ENCODE data around the gene ALDH4A1. TPM values are rescaled to one million over a fixed set of nuclear protein-coding genes. Genes with fewer than 3 reads are reported as not detected.

Gene ALDH4A1
- total RNA-seq, 1 experiment from 2014 or later = 26.1 TPM

GRCh38 chr1:18938707-18939070, 36.3 kb upstream of the ALDH4A1 start:
- no peaks in the 10 kb centered on the region for H3K79me2 ChIP-seq (ENCODE audit: insufficient read depth, low read length)
- no peak overlapping the region for H3K9ac ChIP-seq (ENCODE audit: extremely low read depth, insufficient read length, low read length)
- no peaks in the 10 kb centered on the region for H4K20me1 ChIP-seq (ENCODE audit: control insufficient read depth, insufficient read depth, insufficient read length)
- H3K4me3 Mint-ChIP-seq = no peak overlapping the region
- no peak overlapping the region for H2BK120ac ChIP-seq (ENCODE audit: low read depth, low read length, poor library complexity, severe bottlenecking)
- no peak overlapping the region for H2BK12ac ChIP-seq (ENCODE audit: insufficient read length, low read depth, low read length)
- H3K27me3 ChIP-seq (ENCODE audit: insufficient read depth, low read length) = no peaks in the 10 kb centered on the region
- no peak overlapping the region for H2BK20ac ChIP-seq (ENCODE audit: low read depth, low read length, poor library complexity, severe bottlenecking)
- H3K4ac ChIP-seq (ENCODE audit: low read depth, low read length) = no peak overlapping the region
- no peaks in the 10 kb centered on the region; a peak in 1 of 7 replicates for H3K36me3 Mint-ChIP-seq (ENCODE audit: insufficient read depth in 1 of 3, low read depth in 3 of 3)
- H3T11ph ChIP-seq (ENCODE audit: low read length) = no peak overlapping the region
- no peak overlapping the region for H3K23ac ChIP-seq (ENCODE audit: insufficient read length, low read depth, low read length)
- no peaks in the 10 kb centered on the region; the same call in 1 of the 2 replicates for H3K27me3 Mint-ChIP-seq (ENCODE audit: low read depth)
- H2BK5ac ChIP-seq (ENCODE audit: insufficient read length, low read length) = no peak overlapping the region
- no peak overlapping the region for H3K18ac ChIP-seq (ENCODE audit: insufficient read length, low read depth, low read length)
- DNase-seq = no peak
- no peak overlapping the region for H4K91ac ChIP-seq (ENCODE audit: insufficient read length, low read depth, low read length)
- peaks cover 3% of the 10 kb centered on the region; the same call in 1 of the 2 replicates for H3K4me1 ChIP-seq (ENCODE audit: insufficient read depth, low read length)
- no peak overlapping the region for H2AK5ac ChIP-seq (ENCODE audit: insufficient read length, low read length)
- no peaks in the 10 kb centered on the region for H3K79me1 ChIP-seq (ENCODE audit: insufficient read depth, low read depth, low read length, poor library complexity, severe bottlenecking)
- H3K56ac ChIP-seq (ENCODE audit: insufficient read length, low read depth, low read length) = no peak overlapping the region
- TF ChIP-seq CTCF (conservative IDR thresholded peaks at IDR 0.05) = no peak
- no peak overlapping the region for H3K27ac Mint-ChIP-seq
- WGBS (ENCODE audit: extremely low coverage, insufficient read length, low lambda C conversion rate) = no CpG with 5 or more reads among the region's 2 CpGs
- no peak overlapping the region for H2AFZ ChIP-seq (ENCODE audit: low read length)
- H3K23me2 ChIP-seq (ENCODE audit: insufficient read length, low read depth, low read length, poor library complexity, severe bottlenecking) = no peaks in the 10 kb centered on the region
- H3K4me2 ChIP-seq (ENCODE audit: insufficient read depth, insufficient read length, low read length) = no peak overlapping the region
- H3K14ac ChIP-seq (ENCODE audit: insufficient read depth, low read length) = no peak overlapping the region
- peaks cover 51 to 62% of the 10 kb centered on the region in 2 experiments for H3K4me1 Mint-ChIP-seq
- H4K5ac ChIP-seq (ENCODE audit: insufficient read length, low read depth, low read length) = no peak overlapping the region
- no peaks in the 10 kb centered on the region for H3K9me3 ChIP-seq (ENCODE audit: control insufficient read depth, low read depth, low read length)
- H3K9me3 Mint-ChIP-seq = no peaks in the 10 kb centered on the region; a peak in 2 of 5 replicates
- H4K8ac ChIP-seq (replicated peaks; ENCODE audit: insufficient read length, low read depth, low read length) = no peak overlapping the region
- no peak overlapping the region for H3K27ac ChIP-seq (ENCODE audit: insufficient read length, low read depth, low read length)
- no peak overlapping the region for H2BK15ac ChIP-seq (ENCODE audit: low read depth, low read length)
